ENCODE results near the gene DMBT1. TPM values are rescaled to one million over a fixed set of nuclear protein-coding genes. Genes with fewer than 3 reads are reported as not detected.

The DMBT1 gene
- total and polyA plus RNA-seq, 12 donors = under 0.01 to 0.32 (median 0.15) TPM; not detected in 7

DNA sequence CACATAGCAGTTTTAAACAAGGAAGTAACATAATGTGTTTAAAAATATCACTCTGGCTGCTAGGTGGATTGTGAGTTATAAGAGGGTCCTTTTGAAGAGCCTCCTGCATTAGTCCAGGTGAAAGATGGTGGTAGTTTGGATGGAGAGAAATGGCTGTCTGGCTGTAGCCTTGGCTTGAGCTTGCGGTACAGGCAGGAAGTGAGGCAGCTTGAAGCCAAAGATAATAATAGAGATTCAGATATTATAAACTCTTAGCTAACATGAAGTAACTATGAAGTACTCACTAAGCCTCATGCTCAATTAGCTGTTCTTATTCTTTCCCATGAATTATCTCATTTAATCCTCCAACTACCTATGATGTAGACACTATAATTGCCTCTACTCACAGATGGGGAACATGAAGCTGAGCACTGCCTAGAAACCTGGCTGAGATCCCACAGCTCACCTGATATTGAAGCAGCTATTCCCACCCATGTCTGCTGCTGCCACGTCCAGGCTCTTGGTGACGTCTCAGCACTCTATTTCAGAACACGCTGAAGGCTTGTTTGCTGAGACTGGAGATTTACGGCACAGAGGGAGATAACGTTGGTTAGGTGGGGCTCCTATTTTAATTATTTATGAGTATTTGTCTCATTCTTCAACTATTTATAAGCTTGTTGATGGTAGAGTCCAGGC lies 128.7 kb downstream of the DMBT1 start:
- intact Hi-C loops (cut with DNase I) = no loop called here
- no peak for DNase-seq
- WGBS, 4 donors = 56 to 71% (median 61%) methylated on average over 6 of the region's 6 CpGs
- Histone ChIP-seq H3K4me1 (replicated peaks in 1 of 2) (no peaks in the 10 kb centered on the region), H3K27ac (peak overlapping the region in 4 of 5 donors; percentile 10 to 76 (median 54)), H3K27me3 (peaks cover 3% of the 10 kb centered on the region), H3K36me3 (replicated peaks in 1 of 2) (no peaks in the 10 kb centered on the region), H3K9me3 (replicated peaks in 1 of 3) (no peaks in the 10 kb centered on the region), H3K4me3 (no peak overlapping the region)
- TF ChIP-seq, protein P1, sequence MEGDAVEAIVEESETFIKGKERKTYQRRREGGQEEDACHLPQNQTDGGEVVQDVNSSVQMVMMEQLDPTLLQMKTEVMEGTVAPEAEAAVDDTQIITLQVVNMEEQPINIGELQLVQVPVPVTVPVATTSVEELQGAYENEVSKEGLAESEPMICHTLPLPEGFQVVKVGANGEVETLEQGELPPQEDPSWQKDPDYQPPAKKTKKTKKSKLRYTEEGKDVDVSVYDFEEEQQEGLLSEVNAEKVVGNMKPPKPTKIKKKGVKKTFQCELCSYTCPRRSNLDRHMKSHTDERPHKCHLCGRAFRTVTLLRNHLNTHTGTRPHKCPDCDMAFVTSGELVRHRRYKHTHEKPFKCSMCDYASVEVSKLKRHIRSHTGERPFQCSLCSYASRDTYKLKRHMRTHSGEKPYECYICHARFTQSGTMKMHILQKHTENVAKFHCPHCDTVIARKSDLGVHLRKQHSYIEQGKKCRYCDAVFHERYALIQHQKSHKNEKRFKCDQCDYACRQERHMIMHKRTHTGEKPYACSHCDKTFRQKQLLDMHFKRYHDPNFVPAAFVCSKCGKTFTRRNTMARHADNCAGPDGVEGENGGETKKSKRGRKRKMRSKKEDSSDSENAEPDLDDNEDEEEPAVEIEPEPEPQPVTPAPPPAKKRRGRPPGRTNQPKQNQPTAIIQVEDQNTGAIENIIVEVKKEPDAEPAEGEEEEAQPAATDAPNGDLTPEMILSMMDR (IDR thresholded peaks at IDR 0.05) = no peak

DNA sequence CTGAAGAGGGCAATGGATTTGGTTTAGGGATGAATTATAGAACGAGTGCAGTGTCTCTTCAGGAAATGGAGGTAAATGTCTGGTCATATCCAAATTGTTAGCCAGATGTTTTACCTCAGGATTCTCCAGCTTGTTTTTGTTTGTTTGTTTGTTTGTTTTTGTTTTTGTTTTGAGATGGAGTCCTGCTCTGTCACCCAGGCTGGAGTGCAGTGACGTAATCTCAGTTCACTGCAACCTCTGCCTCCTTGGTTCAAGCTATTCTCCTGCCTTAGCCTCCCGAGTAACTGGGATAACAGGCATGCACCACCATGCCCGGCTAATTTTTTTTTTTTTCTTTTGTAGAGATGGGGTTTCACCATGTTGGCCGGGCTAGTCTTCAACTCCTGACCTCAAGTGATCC lies 132.2 kb downstream of the DMBT1 start:
- DNase-seq = no peak
- Histone ChIP-seq H3K36me3 (replicated peaks in 1 of 2) (no peaks in the 10 kb centered on the region), H3K4me3 (no peak overlapping the region), H3K9me3 (replicated peaks in 1 of 3) (no peaks in the 10 kb centered on the region), H3K27me3 (no peaks in the 10 kb centered on the region), H3K27ac (no peak overlapping the region), H3K4me1 (replicated peaks in 1 of 2) (no peaks in the 10 kb centered on the region)
- intact Hi-C loops (cut with DNase I) = no loop called here
- TF ChIP-seq POLR2A (IDR thresholded peaks at IDR 0.05) = no peak
- TF ChIP-seq, protein P1 (IDR thresholded peaks at IDR 0.05) = no peak
- 57 to 76% (median 72%) methylated on average over 5 of the region's 5 CpGs for WGBS, 4 donors

Other genes starting within 250 kb of the DMBT1 start
- 10 to 100 TPM in 8 of 9 donors, 1 to 10 TPM in 1; 9.3 to 22.3 (median 14.0) TPM for gene PLEKHA1, start 186.0 kb upstream of the DMBT1 start, total RNA-seq
- 10 to 100 TPM in 2 of 3 donors, 1 to 10 TPM in 1; 8.3 to 12.8 (median 12.0) TPM for gene PLEKHA1, start 186.0 kb upstream of the DMBT1 start, polyA plus RNA-seq
- gene ARMS2, start 106.1 kb upstream of the DMBT1 start, total RNA-seq = not detected
- gene ARMS2, start 106.1 kb upstream of the DMBT1 start, polyA plus RNA-seq = under 1 TPM in 1 of 3 donors, not detected in 2; 0.13 TPM
- gene HTRA1, start 99.2 kb upstream of the DMBT1 start, total RNA-seq = 100 to 1,000 TPM in 4 of 9 donors, 10 to 100 TPM in 4, 1 to 10 TPM in 1; 8.5 to 167 (median 82.4) TPM
- 10 to 100 TPM; 54.1 to 84.4 (median 73.5) TPM for gene HTRA1, start 99.2 kb upstream of the DMBT1 start, polyA plus RNA-seq
- not detected for gene C10orf120, start 139.1 kb downstream of the DMBT1 start, total RNA-seq
- gene C10orf120, start 139.1 kb downstream of the DMBT1 start, polyA plus RNA-seq = not detected